ENCODE data around the gene KCNMA1. TPM values are rescaled to one million over a fixed set of nuclear protein-coding genes. Genes with fewer than 3 reads are reported as not detected.
"Not testable (repeated sequence)": the region's sequence is repeated elsewhere in the genome, so short reads cannot be mapped to it uniquely, and the experiment has no call there.

The KCNMA1 gene
- total RNA-seq, 1 experiment from 2014 or later: 0.70 TPM

- Histone ChIP-seq H3F3A (ENCODE audit: insufficient read depth, low read depth) (no peaks in the 10 kb centered on the region), H3K36me3 (ENCODE audit: low read depth) (no peaks in the 10 kb centered on the region), H3K9me3 (ENCODE audit: insufficient read depth, low read depth) (no peaks in the 10 kb centered on the region), H3K4me2 (no peak overlapping the region), H4K20me1 (ENCODE audit: insufficient read depth) (no peaks in the 10 kb centered on the region), H3K79me2 (ENCODE audit: low read depth) (no peaks in the 10 kb centered on the region), H3K27ac (no peak overlapping the region), H3K9me2 (ENCODE audit: insufficient read depth) (no peaks in the 10 kb centered on the region), H3K4me3 (no peak overlapping the region), H3K4me1 (replicated peaks; ENCODE audit: insufficient read depth) (no peaks in the 10 kb centered on the region), H3K27me3 (ENCODE audit: insufficient read depth, low read depth) (no peaks in the 10 kb centered on the region), H2AFZ (no peak overlapping the region)
- no peak for DNase-seq
- TF ChIP-seq CTCF (conservative IDR thresholded peaks at IDR 0.05): no peak
- no peak for TF ChIP-seq EZH2 (IDR thresholded peaks at IDR 0.05; ENCODE audit: low read depth)
- intact Hi-C loops (cut with micrococcal nuclease; ENCODE audit: unreplicated experiment): no loop called here
- ChIA-PET CTCF (no interaction called here), POLR2A (ENCODE audit: unreplicated experiment) (no interaction called here)
- BruUV-seq (replicated peaks): no TSS peak
Observed at GRCh38 chr10:77522268-77522809, 115.3 kb downstream of the KCNMA1 start.

GRCh38 chr10:77520995-77521394 lies 116.6 kb downstream of the KCNMA1 start:
- no peaks in the 10 kb centered on the region for H3K9me3 ChIP-seq (ENCODE audit: insufficient read depth, low read depth)
- H2AFZ ChIP-seq: no peak overlapping the region
- no peaks in the 10 kb centered on the region for H3F3A ChIP-seq (ENCODE audit: insufficient read depth, low read depth)
- no peaks in the 10 kb centered on the region for H3K27me3 ChIP-seq (ENCODE audit: insufficient read depth, low read depth)
- no peaks in the 10 kb centered on the region for H3K4me1 ChIP-seq (replicated peaks; ENCODE audit: insufficient read depth)
- CTCF ChIA-PET: interaction anchor here (0.8 kb wide), 1 partner anchor 10 kb away, joined by 3 read pairs; no protein-coding TSS in a partner anchor
- no peak overlapping the region for H3K4me2 ChIP-seq
- POLR2A ChIA-PET (ENCODE audit: unreplicated experiment): no interaction called here
- TF ChIP-seq CTCF (conservative IDR thresholded peaks at IDR 0.05) (no peak), EZH2 (IDR thresholded peaks at IDR 0.05; ENCODE audit: low read depth) (no peak)
- intact Hi-C loops (cut with micrococcal nuclease; ENCODE audit: unreplicated experiment): no loop called here
- no TSS peak for BruUV-seq (replicated peaks)
- no peak for DNase-seq
- no peaks in the 10 kb centered on the region for H3K9me2 ChIP-seq (ENCODE audit: insufficient read depth)
- H3K79me2 ChIP-seq (ENCODE audit: low read depth): no peaks in the 10 kb centered on the region
- no peaks in the 10 kb centered on the region for H4K20me1 ChIP-seq (ENCODE audit: insufficient read depth)
- no peak overlapping the region for H3K4me3 ChIP-seq
- H3K36me3 ChIP-seq (ENCODE audit: low read depth): no peaks in the 10 kb centered on the region
- H3K27ac ChIP-seq: no peak overlapping the region

- Histone ChIP-seq H4K20me1 (ENCODE audit: insufficient read depth) (no peaks in the 10 kb centered on the region), H3K4me3 (no peak overlapping the region), H3K27me3 (ENCODE audit: insufficient read depth, low read depth) (no peaks in the 10 kb centered on the region), H2AFZ (no peak overlapping the region), H3K4me2 (no peak overlapping the region), H3K4me1 (replicated peaks; ENCODE audit: insufficient read depth) (peaks cover 5% of the 10 kb centered on the region), H3K36me3 (ENCODE audit: low read depth) (no peaks in the 10 kb centered on the region), H3K79me2 (ENCODE audit: low read depth) (no peaks in the 10 kb centered on the region), H3K27ac (no peak overlapping the region), H3F3A (ENCODE audit: insufficient read depth, low read depth) (peaks cover 1% of the 10 kb centered on the region; the same call in 1 of the 2 replicates), H3K9me3 (ENCODE audit: insufficient read depth, low read depth) (no peaks in the 10 kb centered on the region), H3K9me2 (ENCODE audit: insufficient read depth) (no peaks in the 10 kb centered on the region)
- ChIA-PET POLR2A (ENCODE audit: unreplicated experiment) (no interaction called here), CTCF (interaction anchor here (0.8 kb wide), 1 partner anchor 11 kb away, joined by 3 read pairs; no protein-coding TSS in a partner anchor)
- DNase-seq: no peak
- intact Hi-C loops (cut with micrococcal nuclease; ENCODE audit: unreplicated experiment): no loop called here
- TF ChIP-seq CTCF (conservative IDR thresholded peaks at IDR 0.05) (no peak), EZH2 (IDR thresholded peaks at IDR 0.05; ENCODE audit: low read depth) (no peak)
- BruUV-seq (replicated peaks): no TSS peak
Observed at GRCh38 chr10:77520290-77520689, 117.3 kb downstream of the KCNMA1 start.

GRCh38 chr10:77519791-77520190 lies 117.8 kb downstream of the KCNMA1 start:
- H3K4me1 ChIP-seq (replicated peaks; ENCODE audit: insufficient read depth): peaks cover 10% of the 10 kb centered on the region
- POLR2A ChIA-PET (ENCODE audit: unreplicated experiment): not testable (repeated sequence)

More at GRCh38 chr10:77519791-77520190, 117.8 kb downstream of the KCNMA1 start:
- CTCF ChIA-PET: interaction anchor here (0.8 kb wide), 1 partner anchor 11 kb away, joined by 3 read pairs; no protein-coding TSS in a partner anchor
- intact Hi-C loops (cut with micrococcal nuclease; ENCODE audit: unreplicated experiment): loop anchor here (10.0 kb wide), 1 partner anchor 345 kb away; no protein-coding TSS in a partner anchor
- not testable (repeated sequence) for H3K27me3 ChIP-seq (ENCODE audit: insufficient read depth, low read depth); H3K79me2 ChIP-seq (ENCODE audit: low read depth); H3F3A ChIP-seq (ENCODE audit: insufficient read depth, low read depth); H3K9me3 ChIP-seq (ENCODE audit: insufficient read depth, low read depth); H3K4me2 ChIP-seq; H4K20me1 ChIP-seq (ENCODE audit: insufficient read depth); H3K4me3 ChIP-seq; H3K27ac ChIP-seq; BruUV-seq (replicated peaks); H3K36me3 ChIP-seq (ENCODE audit: low read depth); H2AFZ ChIP-seq; H3K9me2 ChIP-seq (ENCODE audit: insufficient read depth); DNase-seq

Data from PC-9 (cell line).